IPS-15b (cell line): ENCODE results near the gene SV2C.

Source experiments
- H3K27me3 ChIP-seq: one replicate; pipeline ENCODE4 v1.6.1; 2013; ENCODE audit warnings: low read length; ENCODE audit not compliant: control insufficient read depth, insufficient read depth
- H3K36me3 ChIP-seq: one replicate; pipeline ENCODE4 v1.6.1; 2013; ENCODE audit warnings: low read length; ENCODE audit not compliant: control insufficient read depth, insufficient read depth
- H3K4me1 ChIP-seq: one replicate; pipeline ENCODE4 v1.6.1; 2013; ENCODE audit warnings: mild to moderate bottlenecking, low read length; ENCODE audit not compliant: control insufficient read depth, insufficient read depth
- H3K4me3 ChIP-seq: one replicate; pipeline ENCODE4 v1.5.1; 2013; ENCODE audit warnings: low read depth, low read length
- H3K9ac ChIP-seq: one replicate; pipeline ENCODE4 v1.6.1; 2013; ENCODE audit warnings: low read depth, mild to moderate bottlenecking, low read length
- H3K9me3 ChIP-seq: one replicate; pipeline ENCODE4 v1.6.1; 2013; ENCODE audit warnings: mild to moderate bottlenecking, low read length; ENCODE audit not compliant: control insufficient read depth, insufficient read depth

The SV2C gene

DNA sequence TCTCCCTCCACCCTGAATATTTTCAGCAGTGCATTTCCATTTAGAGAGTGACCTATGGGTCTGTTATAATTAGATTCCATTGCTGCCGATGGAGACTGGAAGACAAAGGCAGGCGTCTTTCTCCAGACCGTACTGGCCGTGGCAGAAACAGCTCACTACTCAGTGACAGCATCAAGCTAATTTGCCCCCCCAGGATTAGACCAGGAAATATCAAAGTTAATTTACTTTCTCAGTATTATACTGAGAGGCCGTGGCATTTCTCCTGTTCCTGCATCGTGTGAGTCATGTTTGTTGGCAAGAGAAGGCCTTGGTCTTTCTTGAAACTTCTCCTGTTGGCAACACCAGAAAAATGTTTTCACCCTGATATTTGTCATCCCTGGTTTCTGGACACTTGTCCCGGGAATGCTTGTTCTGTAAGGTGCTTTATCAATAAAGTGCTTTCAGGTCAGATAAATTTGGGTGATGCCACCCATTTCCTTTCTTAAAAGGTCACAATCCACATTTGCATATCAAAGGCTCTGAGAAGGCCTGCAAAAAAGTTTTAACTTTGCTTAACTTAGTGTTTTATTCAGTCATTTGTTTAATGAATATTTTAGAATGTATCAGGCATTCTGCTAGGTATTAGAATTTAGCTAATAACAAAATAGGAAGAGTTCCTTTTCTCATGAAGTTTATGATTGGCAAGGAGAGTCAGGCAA, 28.4 kb downstream of the SV2C start:
- Histone ChIP-seq H3K9ac (no peak overlapping the region), H3K4me1 (no peaks in the 10 kb centered on the region), H3K4me3 (no peak overlapping the region), H3K36me3 (no peaks in the 10 kb centered on the region), H3K27me3 (no peaks in the 10 kb centered on the region), H3K9me3 (no peaks in the 10 kb centered on the region)

- Histone ChIP-seq H3K27me3 (no peaks in the 10 kb centered on the region), H3K36me3 (no peaks in the 10 kb centered on the region), H3K4me1 (no peaks in the 10 kb centered on the region), H3K9me3 (no peaks in the 10 kb centered on the region), H3K9ac (no peak overlapping the region), H3K4me3 (no peak overlapping the region)
Observed at GRCh38 chr5:76113103-76113502, 29.9 kb downstream of the SV2C start.

DNA sequence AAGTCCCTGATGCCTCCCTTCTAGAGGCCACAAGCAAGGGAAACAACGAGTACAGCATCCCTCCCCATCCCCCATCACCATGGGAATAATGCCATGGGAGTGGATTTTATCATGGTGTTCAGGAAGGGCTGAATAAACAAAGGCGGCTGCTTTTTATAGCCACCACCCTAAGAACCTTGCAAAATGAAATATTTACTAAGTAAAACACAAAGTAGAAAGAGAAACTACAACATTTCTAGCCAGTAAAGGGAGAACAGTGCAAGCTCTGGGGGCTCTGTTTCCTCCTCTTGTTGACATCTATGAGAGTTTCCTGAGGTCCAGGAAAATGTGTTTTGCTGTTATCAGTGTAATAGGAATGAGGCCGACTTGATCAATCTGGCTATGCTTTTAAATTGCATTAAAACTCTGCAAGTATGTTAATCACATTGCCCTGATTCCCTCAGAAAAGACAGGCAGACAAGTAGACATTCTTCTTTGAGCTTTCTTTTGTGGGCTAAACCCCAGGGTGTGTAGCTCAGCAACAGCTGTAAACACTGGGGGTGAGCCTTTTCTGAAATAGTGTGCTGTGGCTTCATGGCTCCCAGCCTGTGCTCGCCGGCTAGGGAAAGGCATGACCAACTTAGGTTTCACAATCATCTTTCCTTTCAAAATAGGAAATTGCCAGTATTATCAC, 31.1 kb downstream of the SV2C start:
- Histone ChIP-seq H3K4me1 (no peaks in the 10 kb centered on the region), H3K4me3 (no peak overlapping the region), H3K27me3 (no peaks in the 10 kb centered on the region), H3K9me3 (no peaks in the 10 kb centered on the region), H3K9ac (no peak overlapping the region), H3K36me3 (no peaks in the 10 kb centered on the region)

DNA sequence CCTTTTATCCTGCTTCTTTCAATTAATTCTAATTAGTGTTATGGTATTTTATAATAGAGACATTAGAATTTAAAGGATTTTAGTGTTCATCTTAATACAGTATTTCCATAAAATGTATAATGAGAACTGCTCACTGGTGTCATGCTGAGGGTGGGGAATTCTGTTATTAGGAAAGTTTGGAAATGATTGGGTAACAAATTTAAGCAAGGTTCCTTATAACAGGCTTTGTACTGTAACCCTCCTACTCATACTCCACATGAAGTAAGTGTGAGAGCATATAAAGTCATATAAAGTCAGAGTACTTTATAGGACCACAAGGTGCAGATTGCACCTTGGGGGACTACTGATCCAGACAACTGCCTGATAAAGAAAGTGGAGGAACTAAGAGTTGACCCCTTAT, 42.2 kb downstream of the SV2C start:
- Histone ChIP-seq H3K36me3 (no peaks in the 10 kb centered on the region), H3K4me3 (no peak overlapping the region), H3K27me3 (no peaks in the 10 kb centered on the region), H3K9me3 (no peaks in the 10 kb centered on the region), H3K4me1 (no peaks in the 10 kb centered on the region), H3K9ac (no peak overlapping the region)

DNA sequence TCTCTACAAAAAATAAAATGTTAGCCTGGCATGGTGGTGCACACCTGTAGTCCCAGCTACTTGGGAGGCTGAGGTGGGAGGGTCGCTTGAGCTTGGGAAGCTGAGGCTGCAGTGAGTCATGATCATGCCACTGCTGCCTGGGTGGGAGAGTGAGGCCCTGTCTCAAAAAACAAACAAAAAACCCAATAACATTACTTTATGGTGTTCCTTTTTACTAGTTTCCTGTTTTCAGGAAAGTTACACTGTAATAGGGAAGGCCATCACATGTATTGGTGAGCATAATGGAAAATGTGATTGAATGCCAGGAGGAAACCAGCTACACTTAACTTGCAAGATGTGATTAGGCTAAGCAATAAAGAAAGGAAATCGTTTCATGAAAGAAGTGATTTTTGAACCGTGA, 42.7 kb downstream of the SV2C start:
- no peak overlapping the region for H3K4me3 ChIP-seq
- no peaks in the 10 kb centered on the region for H3K4me1 ChIP-seq
- no peaks in the 10 kb centered on the region for H3K27me3 ChIP-seq
- H3K36me3 ChIP-seq: no peaks in the 10 kb centered on the region
- H3K9me3 ChIP-seq: no peaks in the 10 kb centered on the region
- H3K9ac ChIP-seq: no peak overlapping the region

DNA sequence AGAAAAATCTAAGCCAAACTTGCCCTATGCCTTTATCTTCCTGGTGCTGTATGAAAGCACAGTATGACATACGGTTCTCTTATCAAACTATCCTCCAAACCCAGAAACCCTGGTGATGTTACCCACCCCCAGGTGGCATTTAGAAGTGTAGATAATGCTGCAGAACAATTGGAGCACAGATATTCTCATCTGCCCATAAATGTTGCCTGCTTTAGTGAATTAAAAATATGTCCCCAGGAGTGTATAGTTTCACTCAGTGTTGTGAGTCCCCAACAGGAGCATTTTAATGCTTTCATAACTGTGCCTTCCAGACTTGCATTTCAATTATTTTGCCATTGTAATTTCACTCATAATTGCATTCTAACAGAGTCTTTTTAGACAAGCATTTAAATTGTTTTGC, 50.8 kb downstream of the SV2C start:
- Histone ChIP-seq H3K9ac (no peak overlapping the region), H3K4me3 (no peak overlapping the region), H3K9me3 (no peaks in the 10 kb centered on the region), H3K4me1 (no peaks in the 10 kb centered on the region), H3K36me3 (no peaks in the 10 kb centered on the region), H3K27me3 (no peaks in the 10 kb centered on the region)

DNA sequence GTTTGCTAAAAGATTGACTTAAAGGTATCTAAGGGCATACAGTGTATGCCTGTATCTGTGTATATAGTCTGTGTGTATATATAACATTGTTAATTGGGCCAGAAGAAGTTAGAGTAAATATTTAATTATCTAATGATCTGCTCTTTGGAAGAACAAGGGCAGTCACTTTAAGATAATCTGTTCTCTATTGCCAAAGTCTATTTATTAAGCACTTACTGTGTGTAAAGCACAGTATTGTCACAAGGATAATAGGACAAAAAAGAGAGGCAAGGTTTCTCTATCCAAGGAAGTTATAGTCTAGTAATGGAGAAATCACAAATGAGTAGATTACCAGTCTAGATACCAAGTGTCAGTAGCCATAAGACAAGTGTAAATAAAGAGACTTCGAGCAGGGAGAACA, 51.5 kb downstream of the SV2C start:
- H3K9me3 ChIP-seq: no peaks in the 10 kb centered on the region
- no peaks in the 10 kb centered on the region for H3K27me3 ChIP-seq
- H3K4me1 ChIP-seq: no peaks in the 10 kb centered on the region
- no peak overlapping the region for H3K9ac ChIP-seq
- H3K36me3 ChIP-seq: no peaks in the 10 kb centered on the region
- no peak overlapping the region for H3K4me3 ChIP-seq

- no peaks in the 10 kb centered on the region for H3K27me3 ChIP-seq
Observed at GRCh38 chr5:76137887-76138542, 54.8 kb downstream of the SV2C start.

DNA sequence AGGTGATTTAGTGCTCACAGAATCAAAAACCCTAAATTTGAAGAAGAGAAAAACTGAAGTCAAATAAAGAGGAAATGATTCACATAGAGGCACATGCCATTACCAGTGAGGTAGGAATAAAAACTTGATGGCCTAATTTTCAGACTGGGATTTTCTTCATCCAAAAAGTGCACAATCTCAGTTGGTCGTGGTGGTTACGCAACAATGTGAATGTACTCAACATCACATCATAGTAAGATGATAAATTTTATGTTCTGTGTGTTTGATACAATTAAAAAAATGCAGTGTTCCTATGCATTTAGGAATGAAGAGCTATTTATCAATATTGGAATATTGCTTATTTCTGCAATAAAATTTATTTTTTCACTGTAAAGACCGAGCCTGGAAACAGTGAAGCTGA, 60.7 kb downstream of the SV2C start:
- Histone ChIP-seq H3K4me3 (no peak overlapping the region), H3K9ac (no peak overlapping the region), H3K4me1 (peaks cover 11% of the 10 kb centered on the region), H3K27me3 (peaks cover 11% of the 10 kb centered on the region), H3K9me3 (no peaks in the 10 kb centered on the region), H3K36me3 (no peaks in the 10 kb centered on the region)

More at GRCh38 chr5:76137887-76138542, 54.8 kb downstream of the SV2C start:
- Histone ChIP-seq H3K36me3 (no peaks in the 10 kb centered on the region), H3K4me3 (no peak overlapping the region), H3K4me1 (no peaks in the 10 kb centered on the region), H3K9ac (no peak overlapping the region), H3K9me3 (no peaks in the 10 kb centered on the region)

- Histone ChIP-seq H3K9me3 (no peaks in the 10 kb centered on the region), H3K27me3 (peaks cover 11% of the 10 kb centered on the region), H3K4me3 (no peak overlapping the region), H3K36me3 (no peaks in the 10 kb centered on the region), H3K9ac (no peak overlapping the region), H3K4me1 (peaks cover 11% of the 10 kb centered on the region)
Observed at GRCh38 chr5:76144513-76145274, 61.5 kb downstream of the SV2C start.

DNA sequence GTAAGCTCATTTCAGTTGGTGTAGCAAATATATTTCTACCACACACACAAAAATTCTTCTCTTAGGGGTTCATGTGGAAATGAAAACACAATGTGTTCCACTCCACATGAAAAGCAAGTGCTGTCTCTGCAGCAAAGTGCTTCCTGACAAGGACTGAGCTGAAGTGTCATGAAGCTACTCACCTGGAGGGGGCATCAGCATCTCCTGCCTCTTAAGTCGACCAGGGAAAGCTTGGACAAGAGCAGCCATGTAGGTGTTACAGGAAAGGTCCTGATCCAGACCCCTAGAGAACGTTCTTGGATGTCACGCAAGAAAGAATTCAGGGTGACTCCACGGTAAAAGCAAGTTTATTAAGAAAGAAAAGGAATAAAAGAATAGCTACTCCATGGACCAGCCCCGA, 62.8 kb downstream of the SV2C start:
- Histone ChIP-seq H3K9ac (no peak overlapping the region), H3K27me3 (peaks cover 11% of the 10 kb centered on the region), H3K9me3 (no peaks in the 10 kb centered on the region), H3K36me3 (no peaks in the 10 kb centered on the region), H3K4me1 (peaks cover 11% of the 10 kb centered on the region), H3K4me3 (no peak overlapping the region)
